ACC112 (cell line): ENCODE measurements around the gene FOXD1.
"Not testable (repeated sequence)": the region's sequence is repeated elsewhere in the genome, so short reads cannot be mapped to it uniquely, and the experiment has no call there.

Experiments used
- H2AFZ ChIP-seq: fragments of 200-600 bp; sonication (generic); one replicate; pipeline ENCODE4 v1.6.0; 2017; ENCODE audit warnings: antibody characterized with exemption, low read length; ENCODE audit not compliant: unreplicated experiment
- H3K27ac ChIP-seq: fragments of 200-600 bp; sonication (generic); 2 replicates; pipeline ENCODE4 v1.5.1; 2014; ENCODE audit warnings: low read depth, mild to moderate bottlenecking, antibody characterized with exemption, low read length, moderate library complexity
- H3K27me3 ChIP-seq: fragments of 200-600 bp; sonication (generic); 2 replicates; pipeline ENCODE4 v1.6.1; 2014; ENCODE audit warnings: mild to moderate bottlenecking, antibody characterized with exemption, low read length, moderate library complexity, mixed read lengths; ENCODE audit not compliant: insufficient read depth
- H3K36me3 ChIP-seq: fragments of 200-600 bp; sonication (generic); 2 replicates; pipeline ENCODE4 v1.6.1; 2016; ENCODE audit warnings: mild to moderate bottlenecking, antibody characterized with exemption, low read length, moderate library complexity, mixed read lengths; ENCODE audit not compliant: insufficient read depth
- H3K4me1 ChIP-seq: fragments of 200-600 bp; sonication (generic); one replicate; pipeline ENCODE4 v1.6.1; 2016; ENCODE audit warnings: low read length, mixed read lengths; ENCODE audit not compliant: insufficient read depth, unreplicated experiment, control insufficient read depth
- H3K4me3 ChIP-seq: fragments of 200-600 bp; sonication (generic); 2 replicates; pipeline ENCODE4 v1.5.1; 2014; ENCODE audit warnings: mild to moderate bottlenecking, low read depth, low read length
- H3K79me2 ChIP-seq: fragments of 200-600 bp; sonication (generic); one replicate; pipeline ENCODE4 v1.6.0; 2016; ENCODE audit warnings: low read length; ENCODE audit not compliant: control insufficient read depth, unreplicated experiment, insufficient read depth

FOXD1 gene

DNA sequence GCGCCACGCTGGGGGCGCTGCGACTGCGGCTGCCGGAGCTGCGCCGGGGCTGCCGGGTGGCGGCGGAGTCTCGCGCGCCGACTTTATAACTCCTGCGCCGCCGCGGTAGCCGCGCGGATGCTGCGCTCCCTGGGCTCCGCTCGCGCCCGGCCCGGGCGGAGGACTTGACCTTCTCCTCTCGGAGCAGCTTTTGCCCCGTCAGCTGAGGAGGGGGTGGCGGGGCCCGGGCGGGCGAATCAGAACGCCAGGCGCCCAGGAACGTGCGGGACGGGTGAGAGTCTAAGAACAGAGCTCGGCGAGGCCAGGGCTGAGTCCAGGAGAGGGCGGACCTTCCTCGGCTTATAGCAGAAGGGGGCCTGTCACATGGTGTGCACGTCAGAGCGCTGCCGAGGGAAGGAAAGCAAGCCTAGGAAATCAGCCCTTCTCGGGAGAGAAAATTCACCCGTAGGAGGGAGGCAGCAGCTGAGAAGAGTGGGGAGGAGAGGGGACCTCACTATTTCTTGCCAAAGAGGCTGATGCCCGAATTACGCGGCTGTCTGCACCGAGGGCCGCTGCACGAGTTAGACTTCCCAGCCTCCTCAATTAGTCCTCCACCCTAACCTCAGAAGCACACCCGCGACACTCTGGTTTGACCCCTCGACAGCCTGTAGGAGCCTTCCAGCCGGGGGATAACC lies at the start of gene FOXD1:
FOXD1 (minus strand) TSS at position 315 of the 674 bp plus-strand sequence. CDS start 415 bp downstream, outside the sequence.
- Histone ChIP-seq H3K36me3 (peaks cover 9% of the 10 kb centered on the region; the same call in 1 of the 2 replicates), H3K27ac (peak within 1 kb of the TSS; percentile 55), H2AFZ (peak within 1 kb of the TSS; percentile 86), H3K4me3 (peak within 1 kb of the TSS; percentile 92), H3K27me3 (peaks cover 34% of the 10 kb centered on the region), H3K79me2 (peaks cover 32% of the 10 kb centered on the region), H3K4me1 (peaks cover 12% of the 10 kb centered on the region)

DNA sequence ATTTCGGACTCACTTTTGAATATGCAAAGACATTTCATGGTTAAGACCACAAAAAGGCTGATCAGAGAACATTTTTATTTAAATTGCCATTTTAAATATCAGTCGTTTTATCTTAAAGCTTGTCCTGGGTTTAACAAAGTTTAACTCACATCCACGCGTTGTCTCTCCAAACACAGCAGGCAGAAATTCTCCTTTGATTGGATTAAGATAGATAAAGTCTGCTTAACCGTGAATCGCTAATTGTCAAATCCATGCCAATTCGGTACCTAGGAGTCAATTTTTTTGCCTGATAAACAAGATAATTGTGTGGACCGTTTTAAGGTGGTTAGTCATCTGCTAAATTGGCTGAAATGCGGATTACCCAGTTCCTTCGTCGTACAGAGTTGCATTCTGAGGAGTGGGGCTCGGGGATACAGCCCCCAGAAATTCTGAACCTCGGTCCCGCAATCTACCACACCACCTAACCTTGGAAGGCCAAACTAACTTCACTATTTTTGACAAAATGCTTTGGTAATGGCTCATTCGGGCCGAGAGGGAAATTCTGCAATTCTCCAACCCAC lies 49.0 kb upstream of the FOXD1 start:
- Histone ChIP-seq H3K79me2 (peaks cover 45% of the 10 kb centered on the region), H3K27me3 (no peaks in the 10 kb centered on the region), H3K4me3 (peak overlapping the region; percentile 91), H3K4me1 (peaks cover 29% of the 10 kb centered on the region), H3K27ac (peak overlapping the region; percentile 86), H3K36me3 (peaks cover 24% of the 10 kb centered on the region), H2AFZ (peak overlapping the region; percentile 38)

DNA sequence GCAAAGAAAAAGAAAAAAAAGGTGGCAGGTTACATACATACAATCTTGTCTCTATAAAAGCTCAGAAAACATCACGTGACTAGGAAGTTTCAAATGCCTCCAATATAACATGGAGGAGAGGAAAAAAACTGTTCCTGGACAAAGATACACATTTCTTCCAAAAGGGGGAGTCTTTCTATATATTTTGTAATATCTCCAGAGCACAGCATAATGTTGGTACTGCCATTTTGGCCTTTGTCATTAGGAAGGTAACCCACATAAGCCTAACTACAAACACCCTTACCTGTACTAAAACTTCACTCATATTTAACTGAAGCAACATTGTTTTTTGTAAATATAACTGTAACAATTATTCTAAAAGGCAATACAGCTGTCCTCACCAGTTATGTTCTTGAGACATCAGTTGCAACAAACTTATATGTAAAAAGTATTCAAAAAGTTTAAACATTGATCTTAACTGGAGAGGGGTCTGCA lies 48.4 kb upstream of the FOXD1 start:
- no peaks in the 10 kb centered on the region for H3K27me3 ChIP-seq
- H3K4me3 ChIP-seq = peak overlapping the region; percentile 91
- H3K4me1 ChIP-seq = peaks cover 29% of the 10 kb centered on the region
- H3K36me3 ChIP-seq = peaks cover 18% of the 10 kb centered on the region
- peak overlapping the region; percentile 38 for H2AFZ ChIP-seq
- peak overlapping the region; percentile 86; the same call in 1 of the 2 replicates for H3K27ac ChIP-seq
- peaks cover 40% of the 10 kb centered on the region for H3K79me2 ChIP-seq

DNA sequence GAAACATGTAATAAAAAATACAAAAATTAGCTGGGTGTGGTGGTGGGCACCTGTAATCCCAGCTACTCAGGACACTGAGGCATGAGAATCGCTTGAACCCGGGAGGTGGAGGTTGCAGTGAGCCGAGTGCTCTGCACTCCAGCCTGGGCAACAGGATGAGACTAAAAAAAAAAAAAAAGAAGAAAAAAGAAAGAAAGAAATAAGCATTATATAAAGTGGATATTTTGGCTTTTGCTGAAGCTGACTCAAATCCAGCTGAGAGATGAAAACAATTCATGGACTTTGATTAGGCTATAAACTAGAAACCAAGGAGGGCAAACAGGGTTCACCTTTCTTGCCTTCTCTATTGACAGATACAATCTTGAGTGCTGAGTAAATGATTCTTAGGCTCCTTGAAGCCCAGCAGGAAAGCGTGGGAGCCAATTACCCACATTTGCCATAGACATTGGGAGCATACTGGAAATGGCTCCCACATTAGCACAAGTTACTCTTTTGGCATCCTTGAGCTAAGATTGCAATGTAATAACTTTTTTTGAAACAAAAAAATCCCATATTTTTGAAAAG lies 47.3 kb upstream of the FOXD1 start:
- Histone ChIP-seq H3K36me3 (peaks cover 10% of the 10 kb centered on the region), H3K79me2 (peaks cover 28% of the 10 kb centered on the region), H3K4me3 (no peak overlapping the region), H3K4me1 (peaks cover 22% of the 10 kb centered on the region), H3K27ac (no peak overlapping the region), H2AFZ (no peak overlapping the region), H3K27me3 (no peaks in the 10 kb centered on the region)

DNA sequence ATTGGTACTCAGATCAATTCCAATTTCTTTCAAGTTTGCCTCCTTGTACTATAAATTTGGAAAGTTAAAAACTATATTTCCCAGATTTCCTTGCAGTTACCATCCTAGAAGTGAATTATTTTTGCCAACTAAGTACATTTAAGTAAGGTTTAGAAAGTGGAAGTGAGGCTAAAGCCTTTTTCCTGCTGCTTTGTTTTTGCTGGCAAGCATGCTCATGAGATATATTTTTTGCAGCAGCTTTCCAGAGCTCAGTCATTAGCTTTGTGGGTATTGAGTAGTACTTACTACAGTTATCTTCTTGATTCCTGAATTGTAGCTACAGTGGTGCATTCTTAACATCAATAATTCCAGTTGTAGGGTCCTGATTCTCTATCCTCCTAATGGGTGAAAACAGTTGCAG lies 46.1 kb upstream of the FOXD1 start:
- peaks cover 13% of the 10 kb centered on the region for H3K4me1 ChIP-seq

DNA sequence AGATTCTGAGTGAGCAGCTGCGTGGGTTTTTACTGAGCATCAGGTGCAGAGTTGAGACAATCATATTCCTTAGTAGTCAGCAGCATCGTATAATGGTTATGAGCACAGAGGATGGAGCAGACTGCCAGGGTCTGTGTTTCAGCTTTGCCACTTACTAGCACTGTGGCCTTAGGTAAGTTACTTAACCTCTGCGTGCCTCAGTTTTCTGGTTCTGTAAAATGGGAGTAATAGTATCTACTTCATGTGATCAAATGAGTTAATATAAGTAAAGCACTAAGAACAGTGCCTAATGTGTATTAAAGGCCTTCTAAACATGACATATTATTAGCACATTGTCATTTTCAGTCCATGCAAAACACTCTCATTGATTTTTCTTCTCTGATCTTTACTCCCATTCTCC lies 44.8 kb upstream of the FOXD1 start:
- no peak overlapping the region for H3K4me3 ChIP-seq
- no peak overlapping the region for H3K27ac ChIP-seq
- H3K4me1 ChIP-seq = peaks cover 13% of the 10 kb centered on the region
- peaks cover 4% of the 10 kb centered on the region for H3K79me2 ChIP-seq
- no peak overlapping the region for H2AFZ ChIP-seq
- no peaks in the 10 kb centered on the region for H3K36me3 ChIP-seq
- H3K27me3 ChIP-seq = no peaks in the 10 kb centered on the region

More for the DNA sequence above, 46.1 kb upstream of the FOXD1 start:
- Histone ChIP-seq H3K36me3 (peaks cover 6% of the 10 kb centered on the region; the same call in 1 of the 2 replicates), H3K27ac (no peak overlapping the region), H3K27me3 (no peaks in the 10 kb centered on the region), H3K4me3 (no peak overlapping the region), H3K79me2 (peaks cover 17% of the 10 kb centered on the region), H2AFZ (peak overlapping the region; percentile 11)

DNA sequence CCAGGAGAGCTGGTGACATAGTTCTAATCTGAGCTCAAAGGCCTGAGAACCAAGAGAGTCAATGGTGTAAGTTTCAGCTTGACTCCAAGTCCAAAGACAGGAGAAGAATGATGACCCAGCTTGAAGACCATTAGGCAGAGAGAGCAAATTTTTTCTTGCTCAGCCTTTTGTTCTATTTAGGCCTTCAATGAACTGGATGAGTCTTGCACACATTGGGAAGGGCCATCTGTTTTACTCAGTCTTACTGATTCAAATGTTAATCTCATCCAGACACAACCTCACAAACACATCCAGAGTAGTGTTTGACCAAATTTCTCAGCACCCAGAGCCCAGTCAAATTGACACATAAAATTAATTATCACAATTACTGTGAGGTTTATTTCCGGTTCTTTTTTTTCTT lies 42.6 kb upstream of the FOXD1 start:
- peaks cover 4% of the 10 kb centered on the region for H3K4me1 ChIP-seq
- H3K79me2 ChIP-seq = no peaks in the 10 kb centered on the region
- no peak overlapping the region for H3K27ac ChIP-seq
- no peaks in the 10 kb centered on the region for H3K36me3 ChIP-seq
- no peaks in the 10 kb centered on the region for H3K27me3 ChIP-seq
- H2AFZ ChIP-seq = no peak overlapping the region
- no peak overlapping the region for H3K4me3 ChIP-seq

DNA sequence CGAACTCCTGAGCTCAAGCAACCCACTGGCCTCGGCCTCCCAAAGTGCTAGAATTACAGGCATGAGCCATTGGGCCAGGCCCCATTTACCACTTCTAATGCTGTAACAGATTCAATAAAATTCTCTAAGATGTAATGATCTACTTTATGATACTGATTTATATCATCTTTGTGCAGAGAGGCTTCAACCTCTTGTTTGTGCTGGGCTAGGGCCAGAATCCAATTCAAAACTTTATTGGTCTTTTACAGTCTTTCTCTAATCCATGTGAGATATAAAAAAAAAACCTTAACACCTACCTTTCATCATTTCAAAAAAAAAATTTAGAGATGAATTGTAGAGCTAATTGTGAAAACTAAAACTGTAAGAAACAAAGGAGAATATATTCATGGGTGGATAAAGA lies 41.5 kb upstream of the FOXD1 start:
- H2AFZ ChIP-seq = no peak overlapping the region
- H3K79me2 ChIP-seq = no peaks in the 10 kb centered on the region
- H3K4me1 ChIP-seq = peaks cover 4% of the 10 kb centered on the region
- H3K36me3 ChIP-seq = no peaks in the 10 kb centered on the region
- H3K27ac ChIP-seq = no peak overlapping the region
- no peak overlapping the region for H3K4me3 ChIP-seq
- H3K27me3 ChIP-seq = no peaks in the 10 kb centered on the region

DNA sequence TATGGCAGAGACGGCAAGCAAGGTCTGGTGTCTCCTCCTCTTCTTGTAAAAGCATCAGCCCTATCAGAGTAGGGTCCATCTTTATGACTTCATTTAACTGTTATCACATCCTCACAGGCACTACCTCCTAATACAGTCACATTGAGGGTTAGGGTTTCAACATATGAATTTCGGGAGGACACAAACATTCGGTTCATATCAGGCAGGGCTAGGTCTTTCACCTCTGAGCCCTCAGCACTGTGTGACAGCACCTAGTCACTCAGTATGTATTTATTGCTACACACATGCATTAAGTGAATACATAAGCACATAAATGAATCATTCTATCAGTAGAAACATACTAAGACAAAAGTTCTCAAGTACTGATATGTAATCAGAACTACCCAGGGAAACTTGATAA lies 40.2 kb upstream of the FOXD1 start:
- H3K27ac ChIP-seq = no peak overlapping the region

DNA sequence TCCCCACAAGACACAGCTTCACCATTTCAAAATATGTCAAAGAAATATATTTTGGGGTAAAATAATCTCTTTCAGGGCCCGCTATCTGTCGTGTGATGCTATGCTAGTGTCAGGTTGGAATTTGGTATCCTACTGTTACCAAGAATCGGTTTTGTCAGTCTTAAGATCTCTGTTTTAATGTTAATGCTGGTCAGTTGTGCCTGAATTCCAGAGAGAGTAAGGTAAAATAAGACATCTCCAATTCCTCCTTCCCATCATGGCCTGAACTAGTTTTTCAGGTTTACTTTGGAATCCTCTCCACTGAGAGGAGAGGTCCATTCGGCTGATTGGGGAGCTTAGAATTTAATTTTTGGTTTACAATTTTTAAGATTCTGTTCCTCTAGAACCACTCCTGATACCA lies 39.2 kb upstream of the FOXD1 start:
- Histone ChIP-seq H3K4me1 (no peaks in the 10 kb centered on the region), H3K4me3 (no peak overlapping the region), H3K27ac (no peak overlapping the region), H2AFZ (no peak overlapping the region), H3K79me2 (no peaks in the 10 kb centered on the region), H3K27me3 (no peaks in the 10 kb centered on the region), H3K36me3 (no peaks in the 10 kb centered on the region)

More for the DNA sequence above, 40.2 kb upstream of the FOXD1 start:
- no peaks in the 10 kb centered on the region for H3K27me3 ChIP-seq
- H2AFZ ChIP-seq = no peak overlapping the region
- no peaks in the 10 kb centered on the region for H3K36me3 ChIP-seq
- H3K4me3 ChIP-seq = no peak overlapping the region
- no peaks in the 10 kb centered on the region for H3K4me1 ChIP-seq
- no peaks in the 10 kb centered on the region for H3K79me2 ChIP-seq

DNA sequence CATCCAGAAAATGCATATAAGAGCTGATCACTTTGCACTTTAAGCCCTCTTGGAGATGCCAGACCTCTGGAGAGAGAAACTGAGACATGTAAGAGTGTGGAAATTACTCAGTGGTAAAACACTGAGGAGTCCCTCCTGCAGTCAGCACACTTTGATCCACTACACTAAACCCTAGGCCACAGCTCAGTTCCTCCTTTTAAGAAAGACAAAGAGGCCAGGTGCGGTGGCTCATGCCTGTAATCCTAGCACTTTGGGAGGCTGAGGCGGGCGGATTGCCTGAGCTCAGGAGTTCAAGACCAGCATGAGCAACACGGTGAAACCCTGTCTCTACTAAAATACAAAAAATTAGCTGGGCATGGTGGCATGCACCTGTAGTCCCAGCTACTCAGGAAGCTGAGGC lies 38.7 kb upstream of the FOXD1 start:
- not testable (repeated sequence) for H3K79me2 ChIP-seq, H3K4me1 ChIP-seq, H3K36me3 ChIP-seq, H3K4me3 ChIP-seq, H3K27ac ChIP-seq, H3K27me3 ChIP-seq, H2AFZ ChIP-seq
